HepG2 (cell line): Measurements from ENCODE around the gene SNX24. TPM values are rescaled to one million over a fixed set of nuclear protein-coding genes. Genes with fewer than 3 reads are reported as not detected.

Experiments
- ATAC-seq: fragments of 200-7000 bp; cut with Tn5 transposase; 3 replicates; pipeline ENCODE4 v1.9.1; 2020; ENCODE audit warnings: mild to moderate bottlenecking, moderate library complexity
- BruUV-seq: library from RNA; stranded (reverse); fragments of 400-500 nt; replicated peaks from 2 replicates; lab custom pipeline; 2021; lab: Mats Ljungman, UMichigan
- CTCF ChIA-PET: fragments of 300-600 bp; formaldehyde crosslinking; extraction: SDS; loops from one replicate; lab custom pipeline; 2021; ENCODE audit warnings: low total read pairs, inconsistent platforms, low intra/inter-chr PET ratio; lab: Yijun Ruan, JAX
- POLR2A ChIA-PET: fragments of 350-600 bp; sonication (Branson Sonifier 250); formaldehyde crosslinking; loops from one replicate; lab custom pipeline; 2020; ENCODE audit warnings: antibody characterized with exemption, inconsistent platforms; lab: Yijun Ruan, JAX
- DNase-seq: peaks from one replicate; pipeline ENCODE4 v3.0.0-alpha.2; 2015; ENCODE audit warnings: low spot score
- FAIRE-seq: peaks from 3 replicates; lab custom pipeline; 2011; peaks lifted over from hg19 to GRCh38; lab: Jason Lieb, UNC
- H2AFZ ChIP-seq: one replicate; pipeline ENCODE4 v1.6.1; 2011; ENCODE audit warnings: low read length, inconsistent platforms
- H3K27ac ChIP-seq: fragments of 300-600 bp; 3 replicates; pipeline ENCODE4 v1.8.0; 2011; ENCODE audit warnings: mixed run types, mild to moderate bottlenecking, mixed read lengths, low read length, inconsistent platforms; ENCODE audit not compliant: insufficient read depth; ENCODE audit errors: extremely low read length
- H3K27me3 ChIP-seq, 2 experiments: fragments of 200-600 bp in 1 of 2; 2 replicates in 1 of 2; 3 replicates in 1 of 2; pipeline versions ENCODE4 v1.6.0 to v1.8.0; 2011; ENCODE audit warnings: low read length in 2 of 2, mild to moderate bottlenecking in 2 of 2, moderate library complexity in 2 of 2, inconsistent platforms in 1 of 2; ENCODE audit not compliant: insufficient read depth in 2 of 2, control insufficient read depth in 1 of 2
- H3K36me3 ChIP-seq, 2 experiments: fragments of 200-600 bp in 1 of 2; replicated peaks in 1 of 2; 2 replicates in 1 of 2; 3 replicates in 1 of 2; pipeline versions ENCODE4 v1.5.1 to v1.8.0; 2011; ENCODE audit warnings: low read length in 2 of 2, inconsistent platforms in 1 of 2; ENCODE audit not compliant: insufficient read depth in 2 of 2, control insufficient read depth in 1 of 2
- H3K4me1 ChIP-seq: 2 replicates; pipeline ENCODE4 v1.5.1; 2012; ENCODE audit warnings: low read length, inconsistent platforms; ENCODE audit not compliant: insufficient read depth
- H3K4me2 ChIP-seq: 2 replicates; pipeline ENCODE4 v1.6.0; 2011; ENCODE audit warnings: low read depth, low read length, inconsistent platforms
- H3K4me3 ChIP-seq, 3 experiments: fragments of 200-600 bp in 1 of 3; sonication (generic), shearing (Covaris generic) in 1 of 3; replicated peaks in 1 of 3; 2 replicates each; pipeline ENCODE4 v1.5.1; 2011 to 2016; ENCODE audit warnings: low read length in 3 of 3, inconsistent platforms in 2 of 3, low read depth in 2 of 3, mild to moderate bottlenecking in 2 of 3, control low read depth in 1 of 3, mixed read lengths in 1 of 3; ENCODE audit not compliant: insufficient read depth in 1 of 3
- H3K79me2 ChIP-seq: one replicate; pipeline ENCODE4 v1.6.1; 2011; ENCODE audit warnings: low read length, inconsistent platforms; ENCODE audit not compliant: insufficient read depth
- H3K9ac ChIP-seq: 2 replicates; pipeline ENCODE4 v1.6.0; 2011; ENCODE audit warnings: mild to moderate bottlenecking, low read depth, low read length, inconsistent platforms; ENCODE audit not compliant: insufficient read depth
- H3K9me3 ChIP-seq: 2 replicates; pipeline ENCODE4 v1.5.1; 2012; ENCODE audit warnings: mild to moderate bottlenecking, low read length
- H4K20me1 ChIP-seq: 2 replicates; pipeline ENCODE4 v1.6.0; 2011; ENCODE audit warnings: inconsistent platforms, mild to moderate bottlenecking, low read length, moderate library complexity; ENCODE audit not compliant: insufficient read depth
- FOSL1 ChIP-seq: sonication (generic); formaldehyde crosslinking; IDR thresholded peaks from 2 replicates; pipeline ENCODE4 v1.9.0; 2021; ENCODE audit warnings: missing genetic modification reagents, borderline replicate concordance
- GPBP1L1 ChIP-seq: sonication (generic); formaldehyde crosslinking; IDR thresholded peaks from 2 replicates; pipeline ENCODE4 v1.5.0; 2020; ENCODE audit warnings: mild to moderate bottlenecking, missing genetic modification reagents
- JUN ChIP-seq: sonication (generic); formaldehyde crosslinking; IDR thresholded peaks from 2 replicates; pipeline ENCODE4 v1.4.0; 2020; ENCODE audit warnings: mild to moderate bottlenecking, missing genetic modification reagents
- NFE2 ChIP-seq: sonication (generic); formaldehyde crosslinking; IDR thresholded peaks from 2 replicates; pipeline ENCODE4 v1.4.0; 2020; ENCODE audit warnings: missing genetic modification reagents
- NKX3-1 ChIP-seq: sonication (generic); formaldehyde crosslinking; IDR thresholded peaks from 2 replicates; pipeline ENCODE4 v1.5.0; 2020; ENCODE audit warnings: missing genetic modification reagents
- SYNCRIP ChIP-seq: fragments of 200-400 bp; formaldehyde crosslinking; IDR thresholded peaks from 2 replicates; pipeline ENCODE4 v1.6.1; 2018; ENCODE audit warnings: mild to moderate bottlenecking, low read depth, low read length; ENCODE audit not compliant: insufficient read depth
- ZMYM2 ChIP-seq: sonication (generic); formaldehyde crosslinking; IDR thresholded peaks from 2 replicates; pipeline ENCODE4 v1.8.0; 2022; ENCODE audit warnings: mild to moderate bottlenecking, missing genetic modification reagents
- ZNF3 ChIP-seq: IDR thresholded peaks from 2 replicates; pipeline ENCODE4 v1.7.0; 2017; ENCODE audit warnings: inconsistent platforms
- ZNF441 ChIP-seq: sonication (generic); formaldehyde crosslinking; IDR thresholded peaks from 2 replicates; pipeline ENCODE4 v1.7.0; 2021; ENCODE audit warnings: missing genetic modification reagents, borderline replicate concordance
- ZNF451 ChIP-seq: sonication (generic); formaldehyde crosslinking; IDR thresholded peaks from 2 replicates; pipeline ENCODE4 v1.5.0; 2020; ENCODE audit warnings: mild to moderate bottlenecking, missing genetic modification reagents
- ZSCAN29 ChIP-seq: sonication (generic); formaldehyde crosslinking; conservative IDR thresholded peaks from 2 replicates; pipeline ENCODE4 v1.4.0; 2020; ENCODE audit warnings: mild to moderate bottlenecking, missing genetic modification reagents
- WGBS: methylation state at CpG from one replicate; pipeline ENCODE4 v1.1.6; 2017; ENCODE audit warnings: low lambda C conversion rate; 5-methylcytosine and 5-hydroxymethylcytosine counted together
- in situ Hi-C: cut with HindIII; loops from 2 replicates; pipeline ENCODE4 v1.10.0; 2017; ENCODE audit warnings: low pct_unique_long_range_greater_than_20kb; ENCODE audit not compliant: extremely low pct_ligation_motif_present
- intact Hi-C: fragments of 100-400 bp; cut with micrococcal nuclease; formaldehyde crosslinking; loops from one replicate; pipeline ENCODE4 v1.10.0; 2022; ENCODE audit not compliant: unreplicated experiment
- polyA plus RNA-seq, 8 experiments: library from polyadenylated mRNA; depleted of rRNA in 3 of 8; stranded (reverse) in 7 of 8; unstranded in 1 of 8; fragments of >200 nt; fragmentation: Illumina TruSeq in 4 of 8; extraction: Trizol in 4 of 8; gene quantifications; 2 replicates each; pipeline versions ENCODE4 v1.2.1 to v1.2.3, GENCODE V29; 2011 to 2016; ENCODE audit warnings: low read depth in 4 of 8, missing spikeins in 1 of 8, mixed read lengths in 1 of 8; ENCODE audit not compliant: insufficient read depth in 1 of 8
- total RNA-seq, 5 experiments: library from RNA; depleted of rRNA; stranded (reverse); fragments of >200 nt; fragmentation: Illumina TruSeq; extraction: Trizol; gene quantifications; 2 replicates each; pipeline ENCODE4 v1.2.3, GENCODE V29; 2016; ENCODE audit warnings: low read depth in 1 of 5

Gene SNX24
- total and polyA plus RNA-seq, 2 of the 13 experiments (the other 11 are each of a cell fraction or from before 2014, with no cell fraction given), result 7.2 to 23.7 TPM

- H3K4me2 ChIP-seq, result no peak overlapping the region
- H3K27ac ChIP-seq, result no peak overlapping the region
- H3K27me3 ChIP-seq, result no peaks in the 10 kb centered on the region
- intact Hi-C loops, result no loop called here
- H4K20me1 ChIP-seq, result no peaks in the 10 kb centered on the region
- in situ Hi-C loops, result no loop called here
- H3K4me3 ChIP-seq, result no peak overlapping the region
- no peak overlapping the region for H3K9ac ChIP-seq
- no peak for TF ChIP-seq NKX3-1 (CRISPR knock-in tag)
- TF ChIP-seq ZMYM2, result no peak
- TF ChIP-seq ZNF451, result no peak
- no peak for TF ChIP-seq JUN (CRISPR knock-in tag)
- TF ChIP-seq ZNF441 (CRISPR knock-in tag), result no peak
- TF ChIP-seq ZNF3 (CRISPR knock-in tag), result no peak
- no peak for TF ChIP-seq FOSL1 (CRISPR knock-in tag)
- TF ChIP-seq SYNCRIP, result no peak
- TF ChIP-seq NFE2 (CRISPR knock-in tag), result no peak
- TF ChIP-seq ZSCAN29 (CRISPR knock-in tag), result no peak
- no peak for TF ChIP-seq GPBP1L1
- POLR2A ChIA-PET, result no interaction called here
- BruUV-seq, result no TSS peak
- DNase-seq, result no peak
- CTCF ChIA-PET, result no interaction called here
- H2AFZ ChIP-seq, result no peak overlapping the region
- H3K79me2 ChIP-seq, result no peaks in the 10 kb centered on the region
- no peaks in the 10 kb centered on the region for H3K36me3 ChIP-seq
- ATAC-seq, result no peak
- no peaks in the 10 kb centered on the region for H3K9me3 ChIP-seq
- WGBS, result 72% methylated on average over 2 of the region's 2 CpGs
- H3K4me1 ChIP-seq, result peaks cover 34% of the 10 kb centered on the region
- no peak for FAIRE-seq
These were observed 136.4 kb downstream of the SNX24 start for GRCh38 chr5:122981846-122982245.
